Thoracic aorta (tissue), 2 donors: ENCODE measurements around the gene GNB3. TPM values are rescaled to one million over a fixed set of nuclear protein-coding genes. Genes with fewer than 3 reads are reported as not detected.

Experiments
- ATAC-seq: fragments of 150-250 bp; one replicate; pipeline ENCODE4 v1.8.0; 2017; ENCODE audit warnings: low read depth; ENCODE audit not compliant: insufficient number of reproducible peaks, low FRiP score
- DNase-seq: peaks from one replicate; pipeline ENCODE4 v3.0.0-alpha.2; 2020; ENCODE audit warnings: low spot score
- H3K27ac ChIP-seq, 2 donors: fragments of 200-600 bp; sonication (generic); 1 replicate in 1 of 2; 2 replicates in 1 of 2; pipeline ENCODE4 v1.5.1; 2016; ENCODE audit warnings: mild to moderate bottlenecking in 2 of 2, moderate library complexity in 2 of 2
- H3K27me3 ChIP-seq: fragments of 200-600 bp; sonication (generic); replicated peaks from 2 replicates; pipeline ENCODE4 v1.6.0; 2016; ENCODE audit warnings: mild to moderate bottlenecking; ENCODE audit not compliant: insufficient read depth
- H3K36me3 ChIP-seq: fragments of 200-600 bp; sonication (generic); one replicate; pipeline ENCODE4 v1.5.1; 2016
- H3K4me1 ChIP-seq, 2 donors: fragments of 200-600 bp; sonication (generic); 1 replicate in 1 of 2; 2 replicates in 1 of 2; pipeline versions ENCODE4 v1.5.1 to v1.6.0; 2016; ENCODE audit warnings: low read depth in 2 of 2, mild to moderate bottlenecking in 1 of 2; ENCODE audit not compliant: control insufficient read depth in 1 of 2
- H3K4me3 ChIP-seq: fragments of 200-600 bp; sonication (generic); 2 replicates; pipeline ENCODE4 v1.5.1; 2016; ENCODE audit warnings: mild to moderate bottlenecking
- H3K9me3 ChIP-seq: fragments of 200-600 bp; sonication (generic); 2 replicates; pipeline ENCODE4 v1.5.1; 2016
- CTCF ChIP-seq: fragments of 200-600 bp; sonication (generic); IDR thresholded peaks from one replicate; pipeline ENCODE4 v1.5.1; 2019; ENCODE audit warnings: antibody characterized with exemption
- total RNA-seq, 2 donors: library from RNA; depleted of rRNA; stranded (reverse); fragments of >200 nt; gene quantifications; one replicate each; pipeline versions ENCODE4 v1.1.0 to v1.2.3, GENCODE V29; 2016

GNB3 gene
- total RNA-seq, 2 donors from 2014 or later = 9.3 to 16.6 TPM

- no peaks in the 10 kb centered on the region for H3K9me3 ChIP-seq
- no peak for TF ChIP-seq CTCF
Observed at GRCh38 chr12:6816598-6816997, 24.1 kb upstream of the GNB3 start.

GRCh38 chr12:6817098-6817497 lies 23.6 kb upstream of the GNB3 start:
- no peaks in the 10 kb centered on the region for H3K27me3 ChIP-seq
- H3K27ac ChIP-seq = no peak overlapping the region
- ATAC-seq = no peak
- H3K4me3 ChIP-seq = no peak overlapping the region
- no peak for TF ChIP-seq CTCF
- no peaks in the 10 kb centered on the region for H3K9me3 ChIP-seq
- DNase-seq = no peak
- H3K36me3 ChIP-seq = no peaks in the 10 kb centered on the region
- H3K4me1 ChIP-seq = peaks cover 4 to 12% of the 10 kb centered on the region in 2 donors

More at GRCh38 chr12:6816598-6816997, 24.1 kb upstream of the GNB3 start:
- no peak overlapping the region for H3K27ac ChIP-seq
- H3K4me1 ChIP-seq = peaks cover 0 to 7% of the 10 kb centered on the region in 2 donors
- H3K4me3 ChIP-seq = no peak overlapping the region
- H3K27me3 ChIP-seq = no peaks in the 10 kb centered on the region
- DNase-seq (no peak), ATAC-seq (no peak)
- H3K36me3 ChIP-seq = no peaks in the 10 kb centered on the region

- no peak for TF ChIP-seq CTCF
- H3K27me3 ChIP-seq = no peaks in the 10 kb centered on the region
Observed at GRCh38 chr12:6817662-6818157, 23.0 kb upstream of the GNB3 start.

GRCh38 chr12:6818222-6818621 lies 22.5 kb upstream of the GNB3 start:
- peaks cover 5% of the 10 kb centered on the region for H3K27me3 ChIP-seq
- DNase-seq = no peak
- ATAC-seq = no peak
- H3K9me3 ChIP-seq = no peaks in the 10 kb centered on the region
- TF ChIP-seq CTCF = no peak
- no peaks in the 10 kb centered on the region for H3K36me3 ChIP-seq
- H3K4me1 ChIP-seq = peaks cover 5 to 16% of the 10 kb centered on the region in 2 donors
- no peak overlapping the region for H3K27ac ChIP-seq
- no peak overlapping the region for H3K4me3 ChIP-seq

More at GRCh38 chr12:6817662-6818157, 23.0 kb upstream of the GNB3 start:
- DNase-seq (no peak), ATAC-seq (no peak)
- Histone ChIP-seq H3K4me3 (no peak overlapping the region), H3K4me1 (peaks cover 5 to 16% of the 10 kb centered on the region in 2 donors), H3K36me3 (no peaks in the 10 kb centered on the region), H3K27ac (no peak overlapping the region), H3K9me3 (no peaks in the 10 kb centered on the region)

GRCh38 chr12:6818645-6819044 lies 22.1 kb upstream of the GNB3 start:
- no peaks in the 10 kb centered on the region for H3K36me3 ChIP-seq
- peaks cover 9% of the 10 kb centered on the region for H3K27me3 ChIP-seq
- H3K4me1 ChIP-seq = peaks cover 5 to 16% of the 10 kb centered on the region in 2 donors
- ATAC-seq (no peak), DNase-seq (no peak)
- H3K9me3 ChIP-seq = no peaks in the 10 kb centered on the region
- no peak overlapping the region for H3K4me3 ChIP-seq
- no peak overlapping the region for H3K27ac ChIP-seq
- no peak for TF ChIP-seq CTCF
